NT2/D1 (cell line): ENCODE results near the gene ASPDH.
"Not testable (repeated sequence)": the region's sequence is repeated elsewhere in the genome, so short reads cannot be mapped to it uniquely, and the experiment has no call there.

Experiments used
- SUZ12 ChIP-seq: IDR thresholded peaks from 2 replicates; pipeline ENCODE4 v1.6.1; 2011; ENCODE audit not compliant: insufficient read length, insufficient read depth; ENCODE audit errors: extremely low read depth
- YY1 ChIP-seq: IDR thresholded peaks from 2 replicates; pipeline ENCODE4 v1.6.1; 2011; ENCODE audit not compliant: insufficient read length, insufficient read depth
- ZNF274 ChIP-seq: IDR thresholded peaks from 2 replicates; pipeline ENCODE4 v1.6.1; 2011; ENCODE audit warnings: mild to moderate bottlenecking, low read depth, low read length

DNA sequence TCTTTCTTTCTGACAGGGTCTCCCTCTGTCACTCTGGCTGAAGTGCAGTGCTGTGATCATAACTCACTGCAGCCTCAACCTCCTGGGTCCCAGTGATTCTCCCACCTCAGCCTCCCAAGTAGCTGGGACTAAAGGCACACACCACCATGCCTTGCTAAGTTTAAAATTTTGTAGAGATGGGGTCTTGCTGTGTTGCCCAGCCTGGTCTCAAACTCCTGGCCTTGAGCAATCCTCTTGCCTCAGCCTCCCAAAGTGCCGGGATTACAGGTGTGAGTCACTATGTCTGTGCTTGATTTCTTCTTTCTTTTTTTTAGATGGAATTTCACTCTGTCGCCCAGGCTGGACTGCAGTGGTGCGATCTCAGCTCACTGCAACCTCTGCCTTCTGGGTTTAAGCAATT lies 14.3 kb upstream of the ASPDH start:
- not testable (repeated sequence) for TF ChIP-seq ZNF274, YY1, SUZ12
